Right hindlimb (tissue), 1 donor: ENCODE results near the gene SPEN.
"Not testable (repeated sequence)": the region's sequence is repeated elsewhere in the genome, so short reads cannot be mapped to it uniquely, and the experiment has no call there.

Experiments used
- DNase-seq: peaks from one replicate; pipeline ENCODE4 v3.0.0-alpha.2; 2018

Gene SPEN

DNA sequence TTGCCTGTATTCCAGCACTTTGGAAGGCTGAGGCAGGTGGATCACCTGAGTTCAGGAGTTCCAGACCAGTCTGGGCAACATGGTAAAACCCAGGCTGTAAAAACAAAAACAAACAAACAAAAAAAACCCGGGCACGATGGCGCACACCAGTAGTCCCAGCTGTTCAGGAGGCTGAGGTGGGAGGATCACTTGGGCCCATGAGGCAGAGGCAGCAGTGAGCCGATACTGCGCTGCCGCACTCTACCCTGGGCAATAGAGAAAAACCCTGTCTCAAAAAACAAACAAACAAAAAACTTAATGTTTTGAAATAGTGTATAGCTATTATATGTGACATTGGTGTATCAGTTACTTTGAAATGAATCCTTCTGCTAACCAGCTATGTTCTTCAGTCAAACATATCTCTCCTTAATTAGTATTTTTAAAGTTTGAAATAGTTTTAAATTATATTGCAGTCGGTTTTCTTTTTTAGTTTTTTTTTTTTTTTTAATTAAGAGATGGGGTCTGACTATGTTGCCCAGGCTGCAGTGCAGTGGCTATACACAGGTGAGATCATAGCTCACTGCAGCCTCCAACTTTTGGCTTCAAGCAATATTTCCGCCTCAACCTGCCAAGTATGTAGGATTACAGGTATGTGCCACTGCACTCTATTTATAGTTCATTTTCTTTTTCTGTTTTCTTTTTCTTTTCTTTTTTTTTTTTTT, 11.3 kb downstream of the SPEN start:
- DNase-seq = no peak

DNA sequence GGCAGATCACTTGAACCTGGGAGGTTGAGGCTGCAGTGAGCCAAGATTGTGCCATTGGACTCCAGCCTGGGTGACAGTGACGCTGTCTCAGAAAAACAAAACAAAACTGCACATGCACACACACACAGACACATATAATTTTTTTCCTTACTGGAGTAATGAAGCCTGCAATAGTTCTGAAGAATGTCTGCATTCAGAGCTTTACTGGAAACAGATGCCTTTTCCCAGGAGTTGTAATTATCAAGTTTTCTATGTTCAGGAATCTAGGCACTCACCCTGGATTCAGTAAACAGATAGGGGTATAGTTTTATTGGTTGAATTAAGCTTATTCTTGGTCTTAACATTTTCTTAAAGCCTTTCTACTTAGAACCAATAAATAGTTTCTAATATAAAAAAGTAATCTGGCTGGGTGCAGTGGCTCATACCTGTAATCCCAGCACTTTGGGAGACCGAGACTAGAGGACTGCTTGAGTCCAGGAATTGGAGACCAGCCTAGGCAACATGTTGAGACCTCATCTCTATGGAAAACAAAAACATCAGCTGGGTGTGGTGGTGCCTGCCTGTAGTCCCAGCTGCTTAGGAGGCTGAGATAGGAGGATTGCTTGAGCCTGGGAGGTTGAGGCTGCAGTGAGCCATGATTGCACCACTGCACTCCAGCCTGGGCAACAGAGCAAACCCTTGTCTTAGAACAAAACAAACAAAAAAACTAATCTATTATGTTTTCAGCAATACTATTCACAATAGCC, 15.8 kb downstream of the SPEN start:
- no peak for DNase-seq

DNA sequence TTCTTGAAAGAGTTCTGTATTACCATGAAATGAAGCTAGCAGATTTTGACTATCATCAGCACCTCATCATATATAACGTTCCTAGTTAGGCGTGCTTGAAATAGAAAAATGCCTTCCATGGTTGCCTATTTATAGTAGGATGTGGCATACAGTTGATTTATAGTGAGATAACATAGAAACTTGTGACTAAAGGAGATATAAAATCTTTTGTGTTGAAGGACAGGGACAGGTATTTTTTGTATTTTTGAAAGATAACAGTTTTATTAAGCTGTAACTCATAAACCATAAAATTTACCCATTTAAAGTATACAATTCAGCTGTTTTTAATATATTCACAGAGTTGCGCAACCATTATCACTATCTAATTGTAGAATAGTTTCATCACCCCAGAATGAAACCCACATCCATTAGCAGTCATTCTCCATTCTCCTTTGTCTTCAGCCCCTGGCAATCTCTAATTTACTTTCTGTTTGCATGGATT, 19.3 kb downstream of the SPEN start:
- no peak for DNase-seq

DNA sequence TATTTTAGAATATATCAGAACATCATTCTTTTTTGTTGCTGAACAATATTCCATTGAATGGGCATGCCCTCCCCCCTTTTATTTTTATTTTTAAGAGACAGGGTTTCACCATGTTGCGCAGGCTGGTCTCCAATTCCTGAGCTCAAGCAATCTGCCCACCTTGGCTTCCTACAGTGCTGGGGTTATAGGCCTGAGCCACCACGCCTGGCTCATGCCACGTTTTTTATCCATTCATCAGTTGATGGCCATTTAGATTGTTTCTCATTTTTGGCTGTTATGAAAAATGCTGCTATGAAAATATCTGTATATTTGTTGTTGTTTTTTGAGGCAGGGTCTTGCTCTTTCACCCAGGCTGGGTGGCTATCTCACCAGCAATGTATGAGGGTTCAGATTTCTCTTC, 19.8 kb downstream of the SPEN start:
- DNase-seq = no peak

DNA sequence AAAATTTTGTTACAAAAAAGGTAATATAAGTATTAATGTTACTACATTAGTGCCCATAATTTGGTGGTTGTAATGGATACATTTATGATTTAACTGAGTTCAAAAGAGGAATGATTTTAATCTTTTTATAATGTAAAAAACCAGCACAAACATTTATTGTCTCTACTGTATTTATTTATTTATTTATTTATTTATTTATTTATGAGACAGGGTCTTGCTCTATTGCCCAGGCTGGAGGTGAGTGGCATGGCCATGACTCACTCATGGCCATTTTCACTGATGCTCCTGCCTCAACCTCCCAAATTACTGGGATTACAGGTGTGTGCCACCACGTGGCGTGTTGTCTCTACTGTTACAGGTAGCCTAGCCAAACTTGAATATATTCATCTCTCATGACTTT, 21.9 kb downstream of the SPEN start:
- no peak for DNase-seq

DNA sequence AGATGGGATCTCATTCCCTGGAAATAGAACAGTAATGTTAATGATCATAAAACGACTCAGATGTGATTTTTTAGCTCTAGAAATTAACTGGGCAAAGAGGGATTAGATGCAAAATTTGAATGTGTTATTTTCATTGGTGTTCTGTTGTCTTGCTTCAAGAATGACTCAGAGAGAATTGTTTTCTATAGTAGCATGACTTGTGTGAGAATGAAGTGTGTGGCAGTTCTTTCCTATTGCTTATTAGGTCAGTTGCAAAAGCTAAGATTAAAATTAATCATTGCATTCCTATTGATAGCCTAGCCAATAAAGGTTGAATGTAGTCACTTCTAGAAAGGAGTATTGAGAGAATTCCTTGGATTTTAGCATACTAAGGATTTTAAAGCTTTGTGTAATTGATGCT, 22.9 kb downstream of the SPEN start:
- DNase-seq = no peak

DNA sequence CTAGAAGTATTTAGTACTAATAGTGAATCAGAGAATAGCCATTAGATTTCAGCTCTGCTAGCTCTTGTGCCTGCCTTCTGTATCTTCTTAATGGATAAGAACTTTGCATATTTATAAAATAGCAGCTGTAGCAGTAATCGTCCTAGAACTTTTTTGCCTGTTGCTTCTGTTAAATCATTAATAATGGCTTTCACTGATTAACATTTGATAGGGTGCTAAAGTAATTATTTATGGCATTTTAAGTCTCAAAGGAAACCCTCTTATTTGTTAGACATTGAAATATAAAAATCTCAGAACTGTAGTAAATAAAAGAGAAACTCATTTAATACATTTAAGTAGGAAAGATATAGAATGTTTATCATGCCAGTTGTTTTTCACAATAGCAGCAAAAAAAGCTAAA, 27.0 kb downstream of the SPEN start:
- no peak for DNase-seq

DNA sequence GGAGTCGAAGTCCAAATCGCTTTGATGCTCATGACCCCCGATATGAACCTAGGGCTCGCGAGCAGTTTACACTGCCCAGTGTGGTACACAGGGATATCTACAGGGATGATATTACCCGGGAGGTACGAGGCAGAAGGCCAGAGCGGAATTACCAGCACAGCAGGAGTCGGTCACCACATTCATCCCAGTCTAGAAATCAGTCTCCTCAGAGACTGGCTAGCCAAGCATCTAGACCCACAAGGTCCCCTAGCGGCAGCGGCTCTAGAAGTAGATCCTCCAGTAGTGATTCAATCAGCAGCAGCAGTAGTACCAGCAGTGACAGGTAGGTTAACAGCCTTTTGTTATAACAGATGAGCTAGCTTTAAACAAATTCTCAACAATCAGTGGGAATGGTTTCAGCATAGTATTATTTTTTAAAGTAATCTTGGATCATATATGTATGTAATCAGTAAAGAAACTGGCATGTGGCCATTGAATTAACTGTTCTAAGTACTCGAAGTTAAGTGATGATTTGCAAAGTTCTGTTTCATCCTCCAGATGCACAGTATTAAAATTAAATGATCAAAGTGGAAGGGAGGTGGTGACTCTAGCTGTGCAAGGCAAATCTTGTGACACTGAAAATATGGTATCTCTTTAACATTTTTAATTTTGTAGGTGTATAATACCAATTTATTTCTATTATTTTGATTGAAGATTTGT, 29.0 kb downstream of the SPEN start:
- no peak for DNase-seq

DNA sequence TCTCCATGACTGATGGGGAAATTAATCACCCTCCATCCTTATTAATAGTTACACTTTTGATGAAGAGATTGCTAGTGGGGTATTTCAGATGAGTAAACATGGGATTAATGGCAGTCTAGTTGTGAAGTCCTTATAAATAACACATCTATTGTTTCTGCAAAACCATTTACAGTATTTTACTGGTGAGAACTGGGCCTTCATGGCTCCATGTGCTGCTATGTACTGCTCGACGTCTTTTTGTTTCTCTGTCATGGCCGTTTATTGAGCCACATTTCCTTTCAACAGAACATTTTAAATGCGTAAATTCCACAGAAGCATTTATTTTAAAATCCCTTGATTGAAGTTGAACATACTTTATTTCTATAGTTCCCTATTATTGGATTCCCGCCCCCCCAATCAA, 34.5 kb downstream of the SPEN start:
- no peak for DNase-seq

DNA sequence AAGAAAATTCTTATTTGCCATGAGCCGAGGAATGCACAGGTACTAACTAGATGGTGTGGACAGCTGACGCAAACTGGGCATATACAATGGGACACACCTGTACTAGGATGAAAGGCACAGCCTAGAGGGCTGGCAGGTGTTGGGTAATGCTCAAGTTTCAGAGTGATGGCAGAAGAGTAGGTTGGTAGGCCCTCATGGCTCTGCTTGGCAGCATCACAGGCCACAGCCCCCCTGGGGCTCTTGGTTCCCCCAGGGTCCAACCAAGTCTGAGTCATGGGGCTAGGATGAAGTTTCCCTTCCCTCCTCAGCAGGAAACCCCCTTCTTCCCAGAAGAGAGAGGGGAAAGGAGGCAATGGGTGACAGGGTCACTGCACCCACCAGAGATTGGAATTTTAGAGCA, 35.2 kb downstream of the SPEN start:
- DNase-seq = no peak

DNA sequence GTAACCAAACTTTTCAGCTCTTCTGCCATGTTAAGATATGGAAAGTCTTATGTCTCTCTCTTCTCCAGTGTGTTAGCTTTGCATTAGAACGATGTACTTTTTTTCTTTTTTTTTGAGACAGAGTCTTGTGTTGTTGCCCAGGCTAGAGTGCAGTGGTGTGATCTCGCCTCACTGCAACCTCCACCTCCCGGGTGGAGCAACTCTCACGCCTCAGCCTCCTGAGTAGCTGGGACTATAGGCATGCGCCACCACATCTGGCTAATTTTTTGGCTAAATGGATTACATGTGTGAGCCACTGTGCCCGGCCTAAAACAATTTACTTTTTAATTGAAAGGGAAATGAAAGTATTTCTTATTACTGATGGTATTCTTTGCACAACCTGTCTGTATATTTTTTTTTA, 35.8 kb downstream of the SPEN start:
- no peak for DNase-seq

DNA sequence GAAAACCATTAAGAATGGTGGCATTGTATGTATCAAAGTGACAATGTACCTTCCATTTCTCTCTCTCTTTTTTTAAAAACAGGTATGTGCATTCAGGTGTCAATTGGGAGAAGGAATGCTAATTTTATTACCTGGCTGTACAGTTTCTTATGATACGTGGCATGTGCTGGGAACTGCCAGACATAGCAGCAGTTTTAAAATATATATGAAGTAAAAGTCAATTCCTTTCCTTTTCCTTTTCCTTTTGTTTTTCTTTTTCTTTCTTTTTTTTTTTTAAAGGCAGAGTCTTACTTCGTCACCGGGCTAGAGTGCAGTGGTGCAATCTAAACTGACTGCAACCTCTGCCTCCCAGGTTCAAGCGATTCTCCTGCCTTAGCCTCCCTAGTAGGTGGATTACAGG, 37.0 kb downstream of the SPEN start:
- no peak for DNase-seq

DNA sequence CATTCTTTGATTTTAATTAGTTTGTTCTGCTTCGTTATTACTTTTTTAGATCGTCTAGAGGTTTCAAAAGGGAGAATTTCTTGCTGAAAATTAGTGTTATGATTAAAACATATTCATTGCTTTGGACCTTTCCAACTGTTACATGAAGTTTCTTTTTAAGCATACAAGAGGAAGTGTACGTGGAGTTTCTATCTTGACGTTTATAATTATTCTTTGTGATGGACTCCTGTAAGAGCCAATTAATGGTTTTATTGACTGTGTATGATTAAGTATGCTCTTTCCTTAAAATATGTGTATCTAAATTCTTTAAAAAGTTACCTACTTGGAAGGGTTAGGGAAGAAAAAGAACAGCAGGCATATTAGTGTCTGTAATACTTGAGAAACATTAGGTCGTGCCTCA, 37.8 kb downstream of the SPEN start:
- no peak for DNase-seq

DNA sequence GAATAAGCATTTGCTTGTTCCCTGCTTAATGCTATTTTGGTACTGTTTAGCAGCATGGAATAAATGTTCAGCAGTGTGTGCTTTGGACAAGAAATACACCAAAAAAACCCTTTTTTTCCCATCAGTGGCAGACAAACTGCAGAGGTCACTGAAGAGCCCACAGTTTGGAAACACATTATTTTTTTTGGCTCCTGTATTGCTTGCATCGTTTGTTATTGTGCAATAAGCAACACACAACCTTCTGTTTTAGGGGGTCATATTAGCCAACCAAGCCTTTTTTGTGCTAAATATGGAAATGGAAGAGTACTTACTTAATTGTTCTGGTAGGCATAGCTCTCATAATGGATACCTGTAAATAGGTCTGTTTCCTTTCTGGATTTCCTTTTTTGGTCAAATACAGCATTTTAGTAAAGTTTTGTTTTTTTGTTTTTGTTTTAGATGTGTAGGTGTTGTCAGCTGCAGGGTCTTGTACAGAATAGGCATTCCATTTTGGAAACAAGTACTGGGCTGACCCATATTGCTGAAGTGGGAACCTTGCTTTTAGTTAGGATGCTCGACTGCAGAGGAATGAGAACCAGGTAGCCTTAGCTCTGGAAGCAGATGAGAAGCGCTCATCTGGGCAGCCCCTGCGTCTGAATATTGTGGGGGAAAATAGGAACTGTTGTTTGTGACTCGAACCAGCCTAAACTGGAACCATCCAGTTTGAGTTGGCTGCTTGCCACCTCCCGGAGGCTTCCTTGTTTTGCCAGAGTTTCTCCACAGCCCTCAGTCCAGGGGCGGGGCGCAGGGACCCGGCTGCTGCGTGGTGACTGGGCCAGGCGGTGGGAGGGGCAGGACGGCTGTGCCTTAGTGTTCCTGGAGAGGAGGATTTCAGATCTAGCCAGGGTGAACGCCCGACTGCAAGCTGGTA, 38.4 kb downstream of the SPEN start:
- peak; percentile 98 for DNase-seq

DNA sequence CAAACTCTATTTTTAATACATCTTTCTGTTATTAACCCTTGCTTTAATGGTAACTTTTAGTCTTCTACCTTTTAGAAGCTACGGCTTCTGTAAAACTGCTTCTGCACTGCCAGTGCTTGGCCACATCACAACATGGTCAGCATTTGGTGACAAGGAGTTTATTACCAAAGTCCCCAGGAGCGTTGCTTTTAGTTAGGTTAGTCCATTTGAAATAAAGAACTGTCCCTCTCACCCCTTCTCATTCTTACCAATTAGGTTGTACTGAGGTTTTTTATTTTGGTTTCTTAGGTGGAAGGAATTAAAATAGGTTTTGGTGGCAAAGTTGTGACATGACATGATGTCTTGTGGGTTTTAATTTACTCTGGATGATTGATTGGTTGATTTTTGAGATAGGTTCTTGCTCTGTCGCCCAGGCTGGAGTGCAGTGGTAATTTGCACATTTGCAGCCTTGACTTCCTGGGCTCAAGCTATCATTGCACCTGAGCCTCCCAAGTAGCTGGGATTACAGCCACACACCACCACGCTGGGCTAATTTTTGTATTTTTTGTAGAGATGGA, 39.2 kb downstream of the SPEN start:
- no peak for DNase-seq

DNA sequence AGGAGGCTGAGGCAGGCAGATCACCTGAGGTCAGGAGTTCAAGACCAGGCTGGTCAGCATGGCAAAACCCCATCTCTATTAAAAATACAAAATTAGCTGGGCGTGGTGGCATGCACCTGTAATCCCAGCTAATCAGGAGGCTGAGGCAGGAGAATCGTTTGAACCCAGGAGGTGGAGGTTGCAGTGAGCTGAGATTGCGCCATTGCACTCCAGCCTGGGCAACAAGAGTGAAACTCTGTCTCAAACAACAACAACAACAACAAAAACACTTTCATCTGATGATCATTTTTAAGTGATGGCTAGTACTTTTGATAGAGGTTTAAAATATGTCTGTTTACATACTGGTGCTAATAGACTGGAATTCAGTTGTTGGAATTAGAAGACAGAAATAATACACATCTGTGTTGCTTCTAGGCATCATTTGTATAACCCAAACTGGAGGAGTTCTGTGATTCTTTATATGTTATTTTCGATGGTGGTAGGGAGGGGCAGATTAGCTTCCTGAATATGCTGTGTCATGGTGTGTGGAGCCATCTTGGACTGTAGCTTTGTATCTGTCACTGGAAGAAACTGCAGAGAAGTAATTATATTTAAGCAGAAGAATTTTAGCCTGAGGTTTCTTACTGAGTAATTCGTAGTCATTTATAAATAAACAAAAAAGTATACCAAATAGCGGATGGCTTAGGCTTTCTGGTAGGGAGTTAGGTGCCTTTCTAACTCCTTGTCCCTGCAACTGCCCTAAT, 45.5 kb downstream of the SPEN start:
- not testable (repeated sequence) for DNase-seq

DNA sequence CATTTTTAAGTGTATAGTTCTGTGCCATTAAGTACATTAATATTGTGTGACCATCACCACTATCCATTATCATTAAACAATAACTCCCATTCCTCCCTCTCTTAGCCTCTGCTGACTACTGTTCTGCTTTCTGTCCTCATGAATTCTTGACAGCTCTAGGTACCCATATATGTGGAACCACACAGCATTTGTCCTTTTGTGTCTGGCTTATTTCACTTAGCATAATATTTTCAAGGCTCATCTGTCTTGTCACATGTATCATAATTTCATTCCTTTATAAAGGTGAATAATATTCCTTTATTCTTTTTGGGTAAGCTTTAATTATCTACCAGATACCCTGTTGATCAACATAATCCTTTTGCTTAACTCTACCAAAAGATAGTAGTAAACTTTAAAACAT, 47.7 kb downstream of the SPEN start:
- no peak for DNase-seq

DNA sequence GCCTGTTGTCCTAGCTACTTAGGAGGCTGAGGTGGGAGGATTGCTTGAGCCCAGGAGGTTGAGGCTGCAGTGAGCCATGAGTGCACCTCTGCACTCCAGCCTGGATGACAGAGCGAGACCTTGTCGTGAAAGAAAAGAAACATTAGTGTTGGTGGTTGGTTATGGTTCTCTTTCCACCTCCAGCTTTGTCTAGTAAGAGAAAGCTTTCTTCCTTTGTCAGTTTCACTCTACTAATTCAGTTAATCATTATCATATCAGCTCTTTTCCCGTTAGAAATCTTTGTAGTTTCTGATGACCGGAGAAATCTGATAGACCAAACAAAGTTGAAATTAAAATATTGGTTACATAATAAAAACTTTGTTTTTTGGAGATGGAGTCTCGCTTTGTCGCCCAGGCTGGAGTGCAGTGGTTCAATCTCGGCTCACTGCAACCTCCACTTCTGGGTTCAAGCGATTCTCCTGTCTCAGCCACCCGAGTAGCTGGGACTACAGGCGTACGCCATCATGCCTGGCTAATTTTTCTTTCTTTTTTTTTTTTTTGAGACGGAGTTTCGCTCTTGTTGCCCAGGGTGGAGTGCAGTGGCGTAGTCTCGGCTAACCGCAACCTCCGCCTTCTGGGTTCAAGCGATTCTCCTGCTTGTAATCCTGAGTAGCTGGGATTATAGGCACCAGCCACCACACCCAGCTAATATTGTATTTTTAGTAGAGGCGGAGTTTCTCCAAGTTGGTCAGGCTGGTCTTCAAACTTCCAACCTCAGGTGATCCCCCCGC, 49.5 kb downstream of the SPEN start:
- DNase-seq = not testable (repeated sequence)

DNA sequence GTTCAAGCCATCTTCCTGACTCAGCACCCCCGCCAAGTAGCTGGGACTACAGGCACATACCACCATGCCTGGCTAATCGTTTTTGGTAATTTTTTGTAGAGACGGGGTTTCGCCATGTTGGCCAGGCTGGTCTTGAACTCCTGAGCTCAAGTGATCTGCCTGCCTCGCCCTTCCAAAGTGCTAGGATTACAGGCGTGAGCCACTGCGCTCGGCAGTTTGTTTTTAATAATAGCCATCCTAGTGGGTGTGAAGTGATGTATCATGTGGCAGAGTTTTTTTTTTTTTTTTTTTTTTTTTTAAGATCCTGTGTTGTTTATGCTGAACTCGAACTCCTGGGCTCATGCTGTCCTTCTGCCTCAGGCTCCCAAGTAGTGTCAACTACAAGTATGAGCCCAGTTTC, 51.8 kb downstream of the SPEN start:
- no peak for DNase-seq

DNA sequence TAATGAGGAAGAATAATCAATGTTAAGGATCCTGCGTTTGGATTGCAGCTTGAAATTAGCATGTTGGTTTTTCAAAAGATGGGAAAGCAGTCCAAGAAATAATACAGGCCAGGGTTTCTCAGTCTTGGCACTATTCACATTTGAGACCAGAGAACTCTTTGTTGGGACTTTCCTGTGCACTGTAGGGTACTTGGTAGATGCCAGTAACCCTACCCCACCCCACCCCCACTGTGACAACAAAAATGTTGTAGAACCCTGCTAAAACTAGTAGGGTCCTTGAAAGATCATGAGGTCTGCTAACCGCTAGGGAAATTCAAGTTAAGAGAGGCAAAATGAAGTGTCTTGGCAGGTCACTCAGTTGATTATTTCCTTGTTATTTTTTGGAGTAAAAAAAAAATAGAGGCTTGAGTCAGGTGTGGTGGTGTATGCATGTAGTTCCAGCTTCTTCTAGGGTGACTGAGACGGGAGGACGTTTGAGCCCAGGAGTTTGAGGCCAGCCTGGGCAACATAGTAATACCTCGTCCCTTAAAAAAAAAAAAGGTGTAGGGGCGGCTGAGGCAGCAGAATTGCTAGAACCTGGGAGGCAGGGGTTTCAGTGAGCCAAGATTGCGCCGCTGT, 53.3 kb downstream of the SPEN start:
- DNase-seq = no peak

DNA sequence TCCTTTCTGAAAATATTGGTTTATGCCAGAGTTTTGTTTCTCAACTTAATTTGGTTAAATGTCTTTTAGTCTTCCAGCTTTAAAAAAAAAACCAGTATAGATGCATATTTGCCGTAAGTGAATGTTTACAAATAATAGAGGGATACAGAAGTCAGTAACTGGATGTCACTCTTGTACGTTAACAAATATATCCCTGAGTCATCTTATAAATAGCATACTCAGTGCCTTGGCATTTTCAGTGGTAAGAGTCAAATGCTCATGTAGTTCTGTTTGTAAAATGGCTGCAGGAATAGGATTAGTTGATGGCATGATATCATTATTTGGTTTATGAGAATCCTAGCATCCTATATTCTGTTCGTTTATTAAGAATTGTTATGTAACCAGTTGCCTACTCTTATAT, 55.4 kb downstream of the SPEN start:
- DNase-seq = no peak
